ENCODE data around the gene TMEM132D.

The TMEM132D gene

GRCh38 chr12:129617849-129618248, 286.0 kb downstream of the TMEM132D start:
- no peak for DNase-seq (ENCODE audit: extremely low read depth, low read depth)
- TF ChIP-seq CTCF (IDR thresholded peaks at IDR 0.05; ENCODE audit: low read depth, low read length), result no peak

DNA sequence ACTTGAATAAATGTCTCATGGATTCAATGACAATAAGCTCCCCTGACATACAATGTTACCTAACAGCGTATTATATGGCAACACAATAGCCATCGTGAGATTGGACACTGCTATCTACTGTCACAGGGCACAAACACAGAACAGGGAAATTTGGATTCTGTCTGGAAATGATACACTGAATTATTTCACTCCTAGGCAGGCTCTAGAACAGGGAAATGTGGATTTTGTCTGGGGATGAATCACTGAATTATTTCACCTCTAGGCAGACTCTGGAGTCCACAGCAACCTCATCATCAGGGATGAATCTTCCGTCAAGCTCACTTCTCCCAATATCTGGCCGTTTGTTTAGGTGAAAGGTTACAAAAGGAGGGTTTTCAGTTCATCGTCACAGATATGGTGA, 288.8 kb downstream of the TMEM132D start:
- DNase-seq (ENCODE audit: extremely low read depth, low read depth), result no peak
- TF ChIP-seq CTCF (IDR thresholded peaks at IDR 0.05; ENCODE audit: low read depth, low read length), result no peak

GRCh38 chr12:129614221-129614885, 289.5 kb downstream of the TMEM132D start:
- DNase-seq (ENCODE audit: extremely low read depth, low read depth), result no peak
- TF ChIP-seq CTCF (IDR thresholded peaks at IDR 0.05; ENCODE audit: low read depth, low read length), result no peak

DNA sequence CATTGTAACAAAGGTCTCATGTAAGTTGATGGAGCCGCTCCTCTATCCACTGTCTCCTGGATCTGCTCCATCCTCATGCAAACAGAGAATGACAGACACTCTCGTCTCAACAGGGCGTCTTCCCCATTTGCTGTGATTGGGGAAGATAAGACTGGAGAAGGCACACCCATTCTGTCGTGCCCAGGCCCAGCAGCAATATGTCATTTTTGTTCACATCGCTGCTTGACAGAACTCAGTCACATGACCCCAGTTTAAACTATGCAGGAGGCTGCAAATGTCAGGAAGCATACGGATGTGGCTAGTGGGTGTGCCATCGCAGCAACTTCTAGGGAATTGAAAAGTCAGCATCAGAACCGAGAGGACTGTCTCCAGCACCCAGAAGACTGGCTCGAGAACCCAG, 290.5 kb downstream of the TMEM132D start:
- TF ChIP-seq CTCF (IDR thresholded peaks at IDR 0.05; ENCODE audit: low read depth, low read length), result no peak
- no peak for DNase-seq (ENCODE audit: extremely low read depth, low read depth)

DNA sequence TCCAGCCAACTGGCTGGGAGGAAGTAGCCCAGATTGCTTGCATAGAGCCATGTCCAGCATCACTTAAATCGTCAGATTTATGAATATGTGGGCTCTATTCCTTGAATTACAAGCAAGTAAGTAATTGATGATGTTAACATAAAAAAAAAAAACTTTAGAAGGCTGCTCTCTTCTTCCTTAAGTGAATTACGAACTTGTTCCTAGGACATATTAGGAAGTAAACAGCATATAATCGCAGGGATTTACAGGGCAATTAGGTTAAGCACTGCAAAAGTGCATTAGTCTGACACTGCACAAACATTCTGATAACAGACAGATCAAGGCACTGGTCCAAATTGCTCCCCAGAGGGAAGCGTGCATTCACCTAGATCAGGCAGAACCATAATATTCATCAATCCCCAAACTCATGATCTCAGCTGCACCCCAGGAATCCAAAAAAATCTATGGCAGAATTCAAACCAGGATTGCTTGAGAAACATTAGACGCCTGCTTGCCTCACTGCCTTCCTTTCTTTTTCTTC, 293.2 kb downstream of the TMEM132D start:
- no peak for TF ChIP-seq CTCF (IDR thresholded peaks at IDR 0.05; ENCODE audit: low read depth, low read length)
- no peak for DNase-seq (ENCODE audit: extremely low read depth, low read depth)

DNA sequence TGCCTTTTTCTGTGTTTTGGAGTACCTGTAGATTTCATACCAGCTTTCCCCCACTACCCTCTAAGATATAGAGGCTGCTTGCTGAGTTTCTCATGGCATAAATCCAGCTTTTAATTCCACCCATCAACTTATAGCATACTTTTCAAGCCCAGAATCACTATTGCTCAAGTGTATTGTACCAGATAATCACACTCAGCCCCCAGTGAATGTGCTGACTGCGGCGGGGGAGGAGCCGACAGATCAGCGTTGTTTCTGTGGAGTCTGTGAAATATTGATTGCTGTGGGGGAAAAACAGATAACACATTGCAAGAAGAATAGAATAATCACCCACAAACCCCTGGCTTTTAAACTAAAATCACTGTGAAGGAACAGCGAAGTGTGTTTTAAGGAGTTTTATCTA, 296.1 kb downstream of the TMEM132D start:
- DNase-seq (ENCODE audit: extremely low read depth, low read depth), result no peak
- no peak for TF ChIP-seq CTCF (IDR thresholded peaks at IDR 0.05; ENCODE audit: low read depth, low read length)

DNA sequence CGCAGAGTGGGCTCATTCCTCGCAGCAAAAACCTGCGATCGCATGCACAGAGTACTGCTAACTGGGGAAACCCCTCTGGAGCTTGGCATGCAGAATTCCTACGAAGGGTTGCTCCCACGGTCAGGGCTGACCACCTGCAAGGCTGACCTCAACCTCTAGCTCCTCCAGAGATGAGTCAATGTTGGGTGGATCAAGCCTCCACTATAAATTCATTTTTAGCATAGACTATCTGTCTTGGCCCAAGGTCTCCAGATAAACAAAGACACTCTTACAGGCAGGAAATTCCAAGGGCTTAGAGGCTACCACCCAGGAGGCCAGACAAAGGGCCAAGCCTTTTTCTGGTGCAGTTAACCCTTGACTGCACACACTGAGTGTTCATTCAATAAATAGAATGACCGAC, 296.5 kb downstream of the TMEM132D start:
- TF ChIP-seq CTCF (IDR thresholded peaks at IDR 0.05; ENCODE audit: low read depth, low read length), result no peak
- no peak for DNase-seq (ENCODE audit: extremely low read depth, low read depth)
